ENCODE data around the gene NOTO.
"Not testable (repeated sequence)": the region's sequence is repeated elsewhere in the genome, so short reads cannot be mapped to it uniquely, and the experiment has no call there.

Gene NOTO, protein sequence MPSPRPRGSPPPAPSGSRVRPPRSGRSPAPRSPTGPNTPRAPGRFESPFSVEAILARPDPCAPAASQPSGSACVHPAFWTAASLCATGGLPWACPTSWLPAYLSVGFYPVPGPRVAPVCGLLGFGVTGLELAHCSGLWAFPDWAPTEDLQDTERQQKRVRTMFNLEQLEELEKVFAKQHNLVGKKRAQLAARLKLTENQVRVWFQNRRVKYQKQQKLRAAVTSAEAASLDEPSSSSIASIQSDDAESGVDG

GRCh38 chr2:73202156-73203054 lies at the start of gene NOTO:
TSS of gene NOTO (plus strand) at chr2:73202574. CDS start at chr2:73202667, 93 bp downstream.
- no peak for FAIRE-seq

DNA sequence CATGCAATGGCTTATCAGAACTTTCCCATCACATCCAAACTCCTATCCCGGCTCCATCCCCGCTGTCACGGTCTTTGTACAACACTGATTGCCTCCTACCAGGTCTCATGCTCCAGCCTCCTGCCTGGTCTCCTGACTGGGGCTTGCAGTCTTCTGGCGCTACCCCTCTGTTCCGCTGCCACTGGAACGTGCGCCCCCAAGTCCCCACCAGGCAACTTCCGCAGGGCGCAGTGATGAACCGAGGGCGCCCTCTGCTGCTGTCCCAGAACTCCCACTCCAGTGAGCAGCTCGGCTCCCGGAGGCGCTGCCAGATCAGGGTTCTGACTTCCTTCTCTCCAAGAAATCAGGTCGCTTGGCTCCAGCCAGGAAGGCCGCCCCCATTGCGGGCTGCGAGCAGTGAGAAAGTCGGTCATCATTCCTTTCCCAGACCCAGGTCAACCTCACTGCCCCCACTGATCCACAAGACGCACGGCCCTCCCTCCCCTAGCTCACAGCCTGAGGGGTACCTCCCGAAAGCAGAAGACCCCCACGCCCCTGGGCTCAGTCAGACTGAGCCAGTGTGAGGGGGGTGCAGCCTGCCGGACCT lies 45.7 kb upstream of the NOTO start:
- FAIRE-seq, result no peak

DNA sequence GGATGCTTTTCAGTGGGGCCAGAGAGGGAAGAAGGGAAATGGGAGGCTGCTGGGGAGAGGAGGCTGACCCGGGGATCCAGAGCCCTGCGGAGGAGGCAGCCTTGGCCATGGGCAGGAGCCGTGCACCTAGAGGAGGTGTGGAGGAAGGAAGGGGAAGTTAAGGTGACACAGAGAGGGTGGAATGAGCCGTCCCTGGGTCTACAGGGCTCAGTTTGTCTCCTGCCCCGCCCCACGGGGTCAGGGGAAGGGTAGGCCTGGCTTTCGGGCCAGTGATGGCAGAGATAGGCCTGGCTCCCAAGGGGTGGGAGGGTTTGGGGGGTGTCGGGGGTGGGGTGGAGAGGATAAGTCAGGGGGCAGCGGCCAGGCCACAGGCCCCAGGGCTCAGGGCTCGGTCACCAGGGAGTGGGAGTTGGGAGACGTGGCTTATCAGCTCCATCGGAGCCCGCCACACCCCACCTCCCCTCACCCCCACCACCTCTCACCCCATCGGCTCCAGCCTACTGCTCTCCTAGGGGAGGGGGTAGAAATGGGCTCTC lies 39.5 kb upstream of the NOTO start:
- no peak for FAIRE-seq

GRCh38 chr2:73163483-73164367 lies 38.6 kb upstream of the NOTO start:
- FAIRE-seq, result no peak

DNA sequence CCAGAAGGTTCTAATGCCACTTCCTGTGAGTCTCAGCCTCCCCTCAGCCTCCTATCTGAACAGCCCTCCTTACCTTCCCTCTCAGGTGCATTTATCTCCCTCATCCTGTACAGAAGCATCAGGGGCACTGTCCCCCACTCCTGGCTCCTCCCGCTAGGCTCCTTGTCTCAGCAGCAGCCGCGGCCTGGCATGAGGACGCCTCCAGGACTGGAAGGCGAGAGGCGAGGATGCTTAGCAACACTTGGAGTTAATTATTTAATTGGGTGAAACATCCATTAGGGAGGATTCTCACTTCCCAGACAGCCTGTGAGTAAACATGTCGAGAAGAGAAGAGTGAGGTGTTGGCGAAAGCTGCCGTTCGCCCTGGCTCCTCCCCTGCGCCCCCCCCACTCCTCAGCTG lies 36.4 kb upstream of the NOTO start:
- not testable (repeated sequence) for FAIRE-seq

GRCh38 chr2:73166813-73167212 lies 35.6 kb upstream of the NOTO start:
- not testable (repeated sequence) for FAIRE-seq

DNA sequence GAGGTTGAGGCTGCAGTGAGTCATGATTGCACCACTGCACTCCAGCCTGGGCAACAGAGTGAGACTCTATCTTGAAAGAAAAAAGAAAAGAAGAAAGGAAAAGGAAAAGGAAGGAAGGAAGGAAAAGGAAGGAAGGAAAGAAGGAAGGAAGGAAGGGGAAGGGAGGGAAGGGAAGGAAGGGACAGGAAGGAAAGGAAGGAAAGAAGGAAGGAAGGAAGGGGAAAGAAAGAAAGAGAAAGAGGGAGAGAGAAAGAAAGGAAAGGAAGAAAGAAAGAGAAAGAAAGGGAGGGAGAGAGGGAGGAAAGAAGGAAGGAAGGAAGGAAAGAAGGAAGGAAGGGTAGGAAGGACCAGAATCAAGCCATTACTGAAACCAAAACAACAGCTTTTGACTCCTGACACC lies 34.0 kb upstream of the NOTO start:
- FAIRE-seq, result not testable (repeated sequence)

- not testable (repeated sequence) for FAIRE-seq
Observed at GRCh38 chr2:73170341-73170740, 32.0 kb upstream of the NOTO start.

GRCh38 chr2:73172963-73173362 lies 29.4 kb upstream of the NOTO start:
- FAIRE-seq, result no peak

- FAIRE-seq, result no peak
Observed at GRCh38 chr2:73173781-73174180, 28.6 kb upstream of the NOTO start.

GRCh38 chr2:73174244-73174643 lies 28.1 kb upstream of the NOTO start:
- no peak for FAIRE-seq

DNA sequence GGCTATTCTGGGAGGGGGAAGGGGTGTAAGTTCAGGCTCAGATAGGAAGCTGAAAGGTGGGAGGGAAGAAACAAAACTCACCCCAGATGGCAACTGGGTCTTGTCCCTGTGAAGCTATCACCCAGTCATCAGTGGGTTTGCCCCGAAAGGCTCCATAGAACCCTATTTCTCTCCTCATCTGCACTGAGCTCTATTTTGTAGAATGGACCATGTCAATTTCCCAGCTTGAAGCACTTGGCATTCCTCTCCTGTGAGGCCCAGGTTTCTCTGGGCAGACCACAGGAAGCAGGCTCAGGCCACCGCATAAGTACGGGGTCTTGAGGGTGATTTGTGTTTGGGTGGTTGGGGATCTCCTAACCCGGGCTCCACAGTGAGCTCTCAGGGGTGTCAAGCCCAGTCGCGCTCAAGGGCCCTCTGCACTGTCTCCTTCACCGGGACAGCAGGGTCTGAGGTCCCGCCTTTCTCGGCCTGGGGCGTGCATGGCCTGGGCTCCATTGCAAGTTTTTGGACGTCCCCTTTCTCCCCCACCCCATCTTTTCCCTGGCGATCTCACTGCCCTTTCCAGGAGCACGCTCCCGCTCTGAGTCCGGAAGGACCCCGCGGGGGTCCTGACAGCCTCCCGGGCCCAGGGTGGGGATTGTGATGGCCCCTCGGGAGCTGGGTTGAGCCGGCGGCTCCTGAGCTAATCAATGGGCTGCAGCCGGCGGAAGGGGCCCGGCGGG lies 27.3 kb upstream of the NOTO start:
- no peak for FAIRE-seq

GRCh38 chr2:73175663-73176204 lies 26.6 kb upstream of the NOTO start:
- no peak for FAIRE-seq

DNA sequence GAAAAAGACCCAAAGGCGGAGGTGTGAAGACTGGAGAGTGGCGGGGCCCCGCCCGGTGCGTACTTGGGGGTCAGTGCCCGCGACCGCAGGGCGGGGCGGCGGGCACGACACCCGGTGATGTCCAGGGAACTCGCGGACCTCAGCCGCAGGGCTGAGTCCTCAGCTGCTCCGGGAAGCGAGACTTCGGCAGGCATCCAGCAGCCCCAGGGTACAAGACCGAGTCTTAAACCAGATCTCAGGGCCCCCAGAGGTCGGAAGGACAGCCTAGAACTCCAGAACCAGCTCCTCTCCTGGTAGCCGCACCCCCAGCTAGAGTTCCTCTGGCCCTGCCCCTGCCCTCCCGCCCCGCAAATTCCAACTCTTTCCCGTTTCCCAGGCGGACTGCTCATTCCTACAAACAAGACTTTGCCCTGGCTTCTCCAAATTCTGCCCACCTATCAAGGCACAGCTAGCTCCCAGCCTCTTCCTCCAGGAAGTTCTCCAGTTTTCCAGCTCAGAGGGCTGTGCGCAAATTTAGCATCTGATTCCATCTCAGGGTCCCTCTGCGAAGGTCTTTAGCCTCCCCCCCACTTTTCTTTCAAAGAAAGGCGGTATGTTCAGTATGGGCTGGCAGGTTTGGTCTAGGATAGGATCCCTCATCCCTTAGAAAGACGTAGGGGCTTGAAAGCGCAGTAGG lies 26.0 kb upstream of the NOTO start:
- FAIRE-seq, result no peak

DNA sequence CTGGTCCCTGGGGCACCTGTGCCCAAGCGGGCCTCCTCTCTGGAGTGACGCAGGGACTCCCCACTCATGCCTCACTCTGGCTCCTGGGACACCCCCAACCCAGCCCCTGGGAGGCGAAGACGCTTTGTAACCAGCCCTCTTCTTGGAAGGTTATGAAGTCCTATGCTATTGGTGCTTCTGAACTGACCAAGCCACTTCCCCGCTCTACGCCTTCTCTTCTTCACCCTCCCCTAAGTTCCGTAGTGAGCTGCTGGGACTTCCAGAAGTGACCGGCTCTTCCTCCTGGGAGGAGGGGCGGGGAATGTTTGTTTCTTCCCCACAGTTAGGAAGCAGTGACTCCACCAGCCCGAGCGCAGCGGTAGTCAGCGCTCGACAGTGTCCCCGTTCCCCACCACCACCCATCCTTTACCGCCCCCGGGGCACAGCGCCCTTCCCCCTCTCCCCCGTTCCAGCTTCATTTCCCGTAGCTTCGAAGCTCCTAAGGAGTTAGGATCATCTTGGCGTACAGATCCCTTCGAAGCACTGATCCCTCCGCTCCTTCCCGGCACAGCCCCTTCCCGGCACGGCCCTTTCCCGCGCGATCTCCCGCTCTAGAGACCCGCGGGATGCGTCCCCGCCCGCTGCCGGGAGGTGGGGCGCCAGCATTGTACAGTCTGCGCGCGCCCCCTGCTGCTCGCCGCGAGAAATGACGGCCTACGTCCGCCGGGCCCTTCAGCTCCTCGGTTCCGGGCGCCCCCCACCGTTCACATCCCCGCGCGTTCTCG lies 25.3 kb upstream of the NOTO start:
- no peak for FAIRE-seq

- no peak for FAIRE-seq
Observed at GRCh38 chr2:73177645-73178255, 24.6 kb upstream of the NOTO start.

DNA sequence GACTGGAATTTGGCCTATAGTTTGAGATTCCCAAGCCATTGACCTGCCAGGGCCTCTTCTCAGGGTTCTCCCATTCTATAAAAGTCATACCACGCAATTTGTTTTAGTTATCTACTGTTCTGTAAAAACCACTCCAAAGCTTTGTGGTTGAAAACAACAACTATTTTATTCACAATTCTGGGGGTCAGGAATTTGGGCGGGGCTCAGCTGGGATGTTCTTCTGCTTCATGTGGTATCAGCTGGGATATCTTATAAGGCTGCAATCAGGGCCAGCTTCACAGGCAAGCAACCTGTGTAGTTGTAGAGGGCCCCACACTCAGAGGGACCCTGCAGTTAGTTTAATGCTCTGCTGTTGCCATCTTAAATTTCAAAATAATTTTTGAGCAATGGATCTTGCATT lies 16.4 kb upstream of the NOTO start:
- no peak for FAIRE-seq

- FAIRE-seq, result no peak
Observed at GRCh38 chr2:73187549-73187948, 14.8 kb upstream of the NOTO start.

- FAIRE-seq, result no peak
Observed at GRCh38 chr2:73197579-73197978, 4.8 kb upstream of the NOTO start.

DNA sequence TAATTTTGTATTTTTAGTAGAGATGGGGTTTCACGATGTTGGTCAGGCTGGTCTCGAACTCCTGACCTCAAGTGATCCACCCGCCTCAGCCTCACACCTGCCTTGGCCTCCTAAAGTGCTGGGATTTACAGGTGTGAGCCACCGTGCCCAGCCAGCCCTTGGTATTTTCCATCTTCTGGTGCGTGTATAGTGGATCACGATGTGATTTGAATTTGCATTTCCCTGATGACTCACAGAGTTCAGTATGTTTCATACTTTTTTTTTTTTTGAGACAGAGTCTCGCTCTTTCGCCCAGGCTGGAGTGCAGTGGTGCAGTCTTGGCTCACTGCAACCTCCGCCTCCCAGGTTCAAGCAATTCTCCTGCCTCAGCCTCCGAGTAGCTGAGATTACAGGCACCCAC lies 2.1 kb upstream of the NOTO start:
- not testable (repeated sequence) for FAIRE-seq

All from A204.1 (cell line).